Measurements from ENCODE around the gene NTN1.

The NTN1 gene

DNA sequence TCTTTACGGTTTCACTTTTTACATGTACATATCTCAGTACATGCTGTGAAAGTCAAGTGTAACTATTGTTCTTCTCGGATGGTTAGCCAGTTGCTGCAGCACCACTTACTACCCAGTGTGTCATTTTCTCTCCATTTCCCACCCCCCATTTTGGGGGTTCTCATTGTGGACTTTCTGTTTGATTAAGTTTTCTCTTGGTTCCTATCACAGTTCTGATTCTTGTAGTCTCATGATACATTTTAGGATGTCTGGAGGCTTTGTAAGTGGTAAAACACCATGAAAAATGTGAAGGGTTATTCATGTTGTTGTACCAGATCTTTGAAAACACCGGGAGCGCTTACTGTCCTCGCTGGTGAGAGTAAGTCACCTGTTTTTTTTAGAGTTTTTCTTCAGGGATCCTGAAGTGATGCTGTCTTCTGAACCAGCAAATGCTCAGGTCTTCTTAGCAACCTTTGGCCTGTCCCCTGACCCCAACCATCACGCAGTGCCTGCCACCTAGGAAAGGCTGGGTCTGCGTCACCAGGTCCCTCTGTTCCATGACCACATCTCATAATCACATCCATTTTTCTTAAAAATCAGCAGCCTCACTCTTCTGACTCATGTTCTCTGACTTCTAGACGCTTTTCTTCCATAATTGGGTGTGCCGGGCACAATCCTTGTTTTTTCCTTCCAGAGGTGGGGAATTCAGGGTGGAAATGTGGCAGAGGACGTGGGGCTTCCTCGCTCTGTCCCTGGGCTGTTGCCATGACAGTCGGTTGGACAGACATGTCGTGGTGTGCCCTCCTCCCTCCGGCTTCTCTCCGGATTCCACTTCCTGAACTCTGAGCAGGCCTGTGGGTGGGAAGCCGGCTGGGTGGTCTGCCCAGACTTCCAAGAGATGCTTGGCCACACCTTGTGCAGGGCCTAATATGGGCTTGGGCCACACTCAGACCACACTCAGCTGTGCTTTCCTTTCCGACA lies 102.6 kb downstream of the NTN1 start:
- Mint-ChIP-seq H3K4me1 (ENCODE audit: low read depth) (no peaks in the 10 kb centered on the region), H3K9me3 (no peaks in the 10 kb centered on the region), H3K4me3 (no peak overlapping the region), H3K36me3 (ENCODE audit: low read depth) (no peaks in the 10 kb centered on the region), H3K27ac (no peak overlapping the region), H3K27me3 (no peaks in the 10 kb centered on the region)
- intact Hi-C loops (cut with micrococcal nuclease): no loop called here

DNA sequence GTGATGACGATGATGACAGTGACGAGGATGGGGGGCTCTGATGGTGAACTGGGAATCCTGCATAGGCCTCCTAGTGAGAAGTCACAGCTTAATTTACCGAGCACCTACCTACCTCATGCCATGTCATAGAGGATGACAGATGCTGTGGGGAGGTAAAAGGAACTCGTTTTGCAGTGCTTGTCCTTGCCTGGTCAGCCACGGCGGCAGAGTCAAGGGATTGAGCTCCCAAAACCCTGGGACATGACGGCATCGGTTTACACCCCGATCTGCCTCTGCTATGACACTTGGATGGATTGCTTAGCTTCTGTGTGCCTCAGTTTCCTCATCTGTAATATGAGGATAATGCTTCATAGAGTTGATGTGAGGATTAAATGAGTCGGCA lies 103.2 kb downstream of the NTN1 start:
- H3K4me1 Mint-ChIP-seq (ENCODE audit: low read depth): no peaks in the 10 kb centered on the region
- no peak overlapping the region for H3K27ac Mint-ChIP-seq

DNA sequence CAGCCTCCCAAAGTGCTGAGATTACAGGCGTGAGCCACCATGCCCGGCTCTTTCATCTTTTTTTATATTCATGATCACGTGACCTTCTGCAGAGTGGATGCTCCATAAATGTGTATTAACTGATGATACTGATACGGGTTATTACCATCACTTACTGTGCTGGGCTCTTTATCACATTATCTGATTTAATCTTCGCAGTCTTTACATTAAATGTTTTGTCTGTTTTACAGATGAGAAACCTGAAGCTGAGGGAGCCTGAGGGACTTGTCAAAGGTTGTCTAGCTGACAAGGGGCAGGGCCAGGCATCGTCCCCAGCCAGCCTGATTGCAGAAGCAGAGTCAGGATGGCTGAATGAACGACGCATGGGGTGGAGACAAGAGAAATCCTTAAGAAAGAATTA lies 104.4 kb downstream of the NTN1 start:
- no peaks in the 10 kb centered on the region for H3K36me3 Mint-ChIP-seq (ENCODE audit: low read depth)
- no peak overlapping the region for H3K4me3 Mint-ChIP-seq
- H3K27me3 Mint-ChIP-seq: no peaks in the 10 kb centered on the region
- no peaks in the 10 kb centered on the region for H3K9me3 Mint-ChIP-seq
- H3K27ac Mint-ChIP-seq: no peak overlapping the region
- intact Hi-C loops (cut with micrococcal nuclease): no loop called here
- H3K4me1 Mint-ChIP-seq (ENCODE audit: low read depth): no peaks in the 10 kb centered on the region

More for the DNA sequence above, 103.2 kb downstream of the NTN1 start:
- Mint-ChIP-seq H3K36me3 (ENCODE audit: low read depth) (no peaks in the 10 kb centered on the region), H3K9me3 (no peaks in the 10 kb centered on the region), H3K4me3 (no peak overlapping the region), H3K27me3 (no peaks in the 10 kb centered on the region)
- intact Hi-C loops (cut with micrococcal nuclease): no loop called here

DNA sequence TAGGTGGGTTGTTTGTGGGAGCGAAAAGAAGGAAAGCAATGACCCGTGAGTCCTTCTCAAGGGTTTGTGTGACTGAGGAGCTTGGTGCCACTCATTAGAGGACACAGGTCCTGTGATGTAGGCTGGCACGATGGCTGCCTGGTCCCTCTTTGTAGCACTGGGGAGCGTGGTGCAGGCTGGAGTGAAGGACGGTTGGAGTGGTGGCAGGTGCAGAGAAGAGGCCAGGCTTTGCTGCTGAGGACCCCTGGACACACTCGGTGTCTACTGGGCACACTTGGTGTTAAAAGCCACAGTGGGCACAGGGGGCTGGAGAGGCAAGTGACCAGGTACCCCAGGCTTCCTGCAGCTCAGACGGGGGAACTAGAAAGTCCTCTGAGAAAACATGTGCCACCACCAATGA lies 106.0 kb downstream of the NTN1 start:
- Mint-ChIP-seq H3K36me3 (ENCODE audit: low read depth) (no peaks in the 10 kb centered on the region), H3K27me3 (no peaks in the 10 kb centered on the region), H3K27ac (no peak overlapping the region), H3K4me3 (no peak overlapping the region), H3K4me1 (ENCODE audit: low read depth) (no peaks in the 10 kb centered on the region), H3K9me3 (no peaks in the 10 kb centered on the region)
- intact Hi-C loops (cut with micrococcal nuclease): no loop called here

DNA sequence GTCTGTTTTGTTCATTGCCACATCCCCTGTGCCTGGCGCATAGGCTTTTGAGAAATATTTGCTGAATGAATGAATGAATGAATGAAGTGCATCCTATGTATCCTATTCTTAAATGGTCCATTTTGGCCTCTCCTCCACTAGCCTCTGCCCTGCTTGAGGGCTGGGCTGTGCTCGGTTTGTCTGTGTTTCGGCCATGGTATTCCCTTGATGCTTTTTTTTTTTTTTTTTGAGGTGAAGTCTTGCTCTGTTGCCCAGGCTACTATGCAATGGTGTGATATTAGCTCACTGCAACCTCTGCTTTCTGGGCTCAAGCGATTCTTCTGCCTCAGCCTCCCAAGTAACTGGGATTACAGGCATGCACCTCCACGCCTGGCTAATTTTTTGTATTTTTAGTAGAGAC lies 110.1 kb downstream of the NTN1 start:
- no peaks in the 10 kb centered on the region for H3K4me1 Mint-ChIP-seq (ENCODE audit: low read depth)
- H3K4me3 Mint-ChIP-seq: no peak overlapping the region
- H3K27me3 Mint-ChIP-seq: peaks cover 1% of the 10 kb centered on the region
- no peak overlapping the region for H3K27ac Mint-ChIP-seq
- no peaks in the 10 kb centered on the region for H3K9me3 Mint-ChIP-seq
- intact Hi-C loops (cut with micrococcal nuclease): no loop called here
- H3K36me3 Mint-ChIP-seq (ENCODE audit: low read depth): no peaks in the 10 kb centered on the region

DNA sequence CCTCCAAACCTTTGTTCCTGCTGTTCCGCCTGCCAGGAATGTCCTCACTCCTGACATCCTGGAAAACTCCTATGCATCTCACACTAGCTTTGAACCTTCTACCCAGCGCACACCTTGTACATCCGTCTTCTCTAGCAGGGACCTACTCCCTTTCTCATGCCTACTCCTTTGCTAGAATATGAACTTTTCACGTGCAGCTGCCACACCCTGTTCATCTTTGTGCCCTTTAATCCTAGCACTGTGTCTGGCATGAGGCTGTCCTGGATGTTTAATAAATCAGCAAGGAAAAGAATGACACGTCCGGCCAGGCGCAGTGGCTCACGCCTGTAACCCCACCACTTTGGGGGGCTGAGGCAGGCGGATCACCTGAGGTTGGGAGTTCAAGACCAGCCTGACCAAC lies 111.0 kb downstream of the NTN1 start:
- H3K9me3 Mint-ChIP-seq: no peaks in the 10 kb centered on the region
- no peak overlapping the region for H3K4me3 Mint-ChIP-seq
- no peaks in the 10 kb centered on the region for H3K36me3 Mint-ChIP-seq (ENCODE audit: low read depth)
- H3K27ac Mint-ChIP-seq: no peak overlapping the region
- no peaks in the 10 kb centered on the region for H3K4me1 Mint-ChIP-seq (ENCODE audit: low read depth)
- peaks cover 1% of the 10 kb centered on the region for H3K27me3 Mint-ChIP-seq
- intact Hi-C loops (cut with micrococcal nuclease): no loop called here

DNA sequence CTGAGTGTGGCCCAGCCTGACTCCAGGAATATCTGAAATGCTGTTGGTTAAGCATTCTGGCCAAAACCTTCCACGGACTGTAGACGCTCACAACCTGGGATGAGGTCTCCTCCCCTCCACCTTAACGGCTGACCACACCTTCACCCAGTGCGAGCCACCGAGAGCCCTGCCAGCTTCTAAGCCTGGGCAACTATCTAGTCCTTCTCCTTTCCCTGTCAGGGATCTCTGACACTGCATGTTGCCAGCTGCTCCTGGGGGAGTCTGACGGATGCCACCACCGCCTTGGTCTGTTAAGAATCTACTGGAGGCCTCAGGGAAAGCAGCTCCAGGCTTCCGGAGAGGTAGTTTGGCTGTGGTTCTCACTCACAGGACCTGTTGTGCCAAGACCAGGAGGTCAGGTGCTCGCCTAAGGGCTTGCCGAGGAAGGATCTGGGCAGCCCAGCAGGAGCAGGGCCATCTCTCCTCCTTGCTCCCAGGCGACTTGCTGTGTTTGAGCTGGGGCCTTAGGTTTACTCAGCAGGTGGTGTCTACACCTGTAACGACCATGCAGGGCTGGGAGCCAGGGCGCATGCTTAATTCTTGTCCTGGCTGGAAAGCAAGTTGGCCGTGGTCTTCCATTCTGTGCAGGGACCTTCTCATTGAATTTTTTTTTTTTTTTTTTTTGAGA lies 111.8 kb downstream of the NTN1 start:
- Mint-ChIP-seq H3K36me3 (ENCODE audit: low read depth) (no peaks in the 10 kb centered on the region), H3K9me3 (no peaks in the 10 kb centered on the region), H3K4me3 (no peak overlapping the region), H3K27me3 (peaks cover 1% of the 10 kb centered on the region), H3K4me1 (ENCODE audit: low read depth) (no peaks in the 10 kb centered on the region), H3K27ac (no peak overlapping the region)
- intact Hi-C loops (cut with micrococcal nuclease): no loop called here

DNA sequence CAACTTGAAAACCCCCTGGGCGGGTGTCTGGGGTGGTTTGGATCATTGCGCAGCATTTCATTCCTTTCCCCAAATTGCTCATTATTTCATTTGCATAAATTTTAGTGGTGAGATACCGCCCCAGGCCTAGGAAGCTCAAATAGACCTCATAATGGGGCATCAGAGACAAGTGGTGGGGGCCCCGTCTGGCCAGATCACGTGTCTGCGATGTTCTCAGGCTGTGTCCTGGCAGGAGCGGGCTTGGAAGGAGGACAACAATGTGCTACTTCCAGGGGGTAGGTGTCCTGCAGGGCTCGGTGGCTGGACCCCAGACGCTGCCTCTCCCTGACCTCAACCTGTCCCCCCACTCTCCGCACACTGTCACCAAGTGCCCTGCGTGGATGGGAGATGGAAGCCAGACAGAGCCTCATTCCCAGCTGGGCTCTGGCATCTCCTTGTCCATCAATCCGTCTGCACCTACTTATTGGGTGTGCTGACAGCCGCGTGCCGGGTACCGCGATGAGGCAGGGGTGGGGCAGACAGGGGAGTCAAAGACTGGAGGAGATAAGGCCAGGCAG lies 116.9 kb downstream of the NTN1 start:
- H3K27me3 Mint-ChIP-seq: peaks cover 1% of the 10 kb centered on the region
- H3K27ac Mint-ChIP-seq: no peak overlapping the region
- no peaks in the 10 kb centered on the region for H3K9me3 Mint-ChIP-seq
- H3K4me3 Mint-ChIP-seq: no peak overlapping the region
- intact Hi-C loops (cut with micrococcal nuclease): no loop called here
- H3K36me3 Mint-ChIP-seq (ENCODE audit: low read depth): no peaks in the 10 kb centered on the region
- no peaks in the 10 kb centered on the region for H3K4me1 Mint-ChIP-seq (ENCODE audit: low read depth)

DNA sequence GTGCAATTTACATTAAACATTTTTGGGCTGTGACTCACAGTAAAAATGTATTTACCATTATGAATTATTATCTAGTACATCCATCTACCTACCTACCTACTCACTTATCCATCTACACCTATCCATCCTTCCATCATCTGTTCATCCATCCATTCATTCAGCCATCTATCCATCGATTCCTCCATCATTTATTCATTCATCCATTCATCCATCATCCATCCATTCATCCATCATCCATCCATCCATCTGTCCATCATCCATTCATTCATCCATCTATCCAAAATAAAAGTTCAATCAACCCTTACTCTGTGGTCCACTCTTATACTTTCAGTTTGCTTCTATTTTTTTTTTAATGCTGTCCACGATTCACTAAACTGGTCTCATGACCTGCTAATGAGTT lies 118.4 kb downstream of the NTN1 start:
- H3K4me1 Mint-ChIP-seq (ENCODE audit: low read depth): no peaks in the 10 kb centered on the region
- no peaks in the 10 kb centered on the region for H3K9me3 Mint-ChIP-seq
- no peak overlapping the region for H3K27ac Mint-ChIP-seq
- peaks cover 1% of the 10 kb centered on the region for H3K27me3 Mint-ChIP-seq
- no peak overlapping the region for H3K4me3 Mint-ChIP-seq
- intact Hi-C loops (cut with micrococcal nuclease): no loop called here
- no peaks in the 10 kb centered on the region for H3K36me3 Mint-ChIP-seq (ENCODE audit: low read depth)

DNA sequence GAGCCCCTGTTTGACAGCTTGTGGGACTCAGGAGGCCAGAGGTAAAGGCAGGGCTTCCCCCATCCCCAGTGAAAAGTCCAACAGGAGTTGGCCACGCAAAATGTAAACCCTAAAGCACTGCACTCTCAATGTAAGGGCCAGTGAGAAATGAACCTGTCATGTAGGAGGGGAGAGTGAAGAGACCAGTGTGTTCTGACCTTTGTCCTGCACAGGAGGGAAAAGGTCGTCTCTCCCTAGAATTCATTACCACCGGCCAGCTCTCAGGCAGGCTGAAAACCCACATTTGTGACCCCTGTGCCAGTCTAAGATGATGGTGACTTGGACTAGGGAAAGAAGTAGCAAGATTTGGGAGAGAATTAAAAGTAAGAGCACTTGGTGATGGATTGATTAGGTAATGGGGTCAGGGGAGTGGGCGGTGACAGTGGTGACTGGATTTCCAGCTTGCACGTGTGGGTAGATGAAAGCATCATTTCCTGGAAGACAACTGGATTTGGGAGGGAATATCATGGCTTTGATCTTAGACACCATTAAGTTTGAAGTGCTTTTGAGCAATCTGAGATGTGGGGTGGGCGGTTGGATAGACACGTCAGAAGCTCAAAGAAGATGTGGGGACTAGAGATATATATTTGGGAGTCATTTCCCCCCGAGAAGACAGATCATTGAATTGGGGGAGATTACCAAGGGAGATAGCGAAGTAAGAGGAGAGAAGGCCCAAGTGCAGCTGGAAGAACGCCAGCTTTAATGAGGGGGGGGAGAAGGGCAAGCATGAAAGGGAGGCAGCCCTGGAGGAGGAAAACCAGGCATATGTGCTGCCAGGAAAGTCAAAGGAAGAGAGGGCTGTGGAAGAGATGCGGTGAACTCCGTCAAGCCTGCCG lies 119.5 kb downstream of the NTN1 start:
- intact Hi-C loops (cut with micrococcal nuclease): no loop called here
- Mint-ChIP-seq H3K27me3 (peaks cover 1% of the 10 kb centered on the region), H3K27ac (no peak overlapping the region), H3K4me1 (ENCODE audit: low read depth) (no peaks in the 10 kb centered on the region), H3K36me3 (ENCODE audit: low read depth) (no peaks in the 10 kb centered on the region), H3K9me3 (no peaks in the 10 kb centered on the region), H3K4me3 (no peak overlapping the region)

DNA sequence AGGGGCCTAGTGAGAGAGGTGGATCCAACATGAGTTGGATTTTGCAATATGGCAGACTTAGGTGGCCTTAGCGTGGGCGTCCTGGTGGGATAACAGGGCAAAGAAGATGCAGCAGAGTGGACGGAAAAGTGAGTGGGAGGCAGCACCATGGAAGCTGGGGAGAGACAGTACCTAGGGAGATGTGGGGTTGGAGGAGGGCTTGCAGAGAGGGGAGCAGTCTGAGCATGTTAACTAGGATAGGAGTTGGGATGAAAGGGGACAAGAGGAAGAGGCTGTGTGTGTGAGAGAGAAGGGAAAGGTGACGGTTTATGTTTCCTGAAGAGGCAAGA lies 120.1 kb downstream of the NTN1 start:
- Mint-ChIP-seq H3K4me3 (no peak overlapping the region), H3K9me3 (no peaks in the 10 kb centered on the region), H3K36me3 (ENCODE audit: low read depth) (no peaks in the 10 kb centered on the region), H3K4me1 (ENCODE audit: low read depth) (no peaks in the 10 kb centered on the region), H3K27ac (no peak overlapping the region), H3K27me3 (no peaks in the 10 kb centered on the region)
- intact Hi-C loops (cut with micrococcal nuclease): no loop called here

DNA sequence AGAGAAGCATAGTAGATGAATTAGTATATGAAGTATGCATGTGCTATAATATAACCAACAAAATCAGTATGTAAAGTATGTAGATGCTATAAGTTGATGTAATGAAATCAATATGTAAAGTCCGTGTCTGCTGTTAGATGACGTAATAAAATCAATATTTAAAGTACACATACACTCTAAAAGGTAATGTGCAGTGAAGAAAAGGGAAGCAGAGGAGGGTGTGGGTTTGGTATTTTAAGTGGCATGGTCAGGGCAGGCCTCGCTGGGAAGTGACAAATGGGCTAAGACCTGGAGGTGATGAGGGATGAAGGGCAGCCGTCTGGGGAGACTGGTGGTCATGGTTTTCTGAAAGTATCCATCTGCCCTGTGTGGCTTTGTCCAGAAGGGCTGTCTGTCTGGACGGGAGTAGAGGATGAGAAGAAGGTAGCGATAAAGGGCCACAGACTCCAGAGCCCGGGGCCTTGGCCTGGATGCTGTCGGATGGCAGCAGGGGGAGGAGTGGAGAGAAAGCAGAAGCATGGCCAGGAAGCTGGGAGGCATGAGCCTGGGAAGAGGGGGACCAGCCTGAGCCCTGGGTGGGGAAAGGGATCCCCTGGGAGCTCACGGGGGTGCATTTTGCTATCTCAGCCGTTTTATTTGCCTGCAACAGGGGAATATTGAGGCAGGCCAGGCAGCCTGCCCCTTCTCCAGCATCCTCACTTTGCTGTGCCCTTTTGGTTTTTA lies 121.6 kb downstream of the NTN1 start:
- H3K27me3 Mint-ChIP-seq: no peaks in the 10 kb centered on the region
- no peak overlapping the region for H3K27ac Mint-ChIP-seq
- intact Hi-C loops (cut with micrococcal nuclease): no loop called here
- no peaks in the 10 kb centered on the region for H3K36me3 Mint-ChIP-seq (ENCODE audit: low read depth)
- no peaks in the 10 kb centered on the region for H3K4me1 Mint-ChIP-seq (ENCODE audit: low read depth)
- no peak overlapping the region for H3K4me3 Mint-ChIP-seq
- no peaks in the 10 kb centered on the region for H3K9me3 Mint-ChIP-seq

DNA sequence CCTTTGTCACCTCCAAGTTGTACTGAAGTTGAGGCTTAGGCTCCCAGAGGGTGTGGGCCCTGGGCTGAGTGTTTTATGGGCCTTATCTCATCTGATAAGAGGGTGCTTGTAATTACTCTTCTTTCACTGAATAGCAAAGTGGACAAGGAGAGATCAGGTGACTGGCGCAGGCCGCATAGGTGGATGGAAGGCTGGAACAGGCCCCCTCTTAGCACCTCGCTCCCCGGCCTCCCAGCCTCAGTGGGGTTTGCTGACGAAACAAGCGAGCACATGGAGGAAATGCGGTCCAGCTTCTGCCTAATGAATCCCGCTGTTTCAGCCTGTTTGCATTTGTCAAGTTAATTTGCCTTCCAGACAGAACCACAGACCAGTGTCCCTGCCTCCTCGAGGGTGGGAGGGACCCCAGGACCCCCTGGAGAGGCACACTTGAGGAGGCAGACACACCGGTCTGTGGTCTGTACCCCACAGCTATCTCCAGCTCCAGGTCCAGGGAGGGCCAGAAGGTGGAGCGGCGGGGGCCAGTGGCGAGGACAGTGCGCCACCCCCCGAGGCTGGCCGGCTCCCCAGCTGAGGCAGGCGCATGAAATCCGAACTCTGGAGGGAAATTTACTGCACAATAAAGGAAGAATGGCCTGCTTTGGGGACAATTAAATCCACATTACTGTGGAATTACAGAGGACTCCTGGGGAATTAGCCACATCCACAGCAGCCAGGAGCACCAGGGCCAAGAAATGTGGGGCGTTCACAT lies 123.4 kb downstream of the NTN1 start:
- H3K27me3 Mint-ChIP-seq: peaks cover 2% of the 10 kb centered on the region
- no peak overlapping the region for H3K4me3 Mint-ChIP-seq
- no peaks in the 10 kb centered on the region for H3K4me1 Mint-ChIP-seq (ENCODE audit: low read depth)
- no peaks in the 10 kb centered on the region for H3K36me3 Mint-ChIP-seq (ENCODE audit: low read depth)
- H3K9me3 Mint-ChIP-seq: no peaks in the 10 kb centered on the region
- intact Hi-C loops (cut with micrococcal nuclease): no loop called here
- H3K27ac Mint-ChIP-seq: no peak overlapping the region

Data from dendritic cell treated with granulocyte-macrophage colony-stimulating factor and Interleukin-4, amounts not matched to agents 40 ng/mL and 50 ng/mL, for 4 days (primary cell).